GM12891 (cell line): Measurements from ENCODE around the gene CD44.

ENCODE experiments used
- POLR2A ChIP-seq: IDR thresholded peaks from 2 replicates; pipeline ENCODE4 v1.6.1; 2011; ENCODE audit warnings: low read depth, low read length, control low read depth
- POLR2AphosphoS5 ChIP-seq: IDR thresholded peaks from 2 replicates; pipeline ENCODE4 v1.6.1; 2011; ENCODE audit warnings: low read depth, low read length, control low read depth

GRCh38 chr11:35183326-35183925, 44.5 kb downstream of the CD44 start:
- TF ChIP-seq POLR2A (no peak), POLR2AphosphoS5 (no peak)
